HCT116 (cell line): ENCODE measurements around the gene AFAP1. TPM values are rescaled to one million over a fixed set of nuclear protein-coding genes. Genes with fewer than 3 reads are reported as not detected.

Experiments used
- ATAC-seq: fragments of 200-7000 bp; cut with Tn5 transposase; 2 replicates; pipeline ENCODE4 v1.9.1; 2020; ENCODE audit warnings: mild to moderate bottlenecking, moderate library complexity
- BruUV-seq: library from RNA; stranded (reverse); fragments of 400-500 nt; replicated peaks from 2 replicates; lab custom pipeline; 2021; lab: Mats Ljungman, UMichigan
- CTCF ChIA-PET: fragments of 300-600 bp; sonication (Branson Sonifier 250); formaldehyde crosslinking; loops from one replicate; lab custom pipeline; 2021; ENCODE audit warnings: antibody characterized with exemption; lab: Charles Lee
- POLR2A ChIA-PET: fragments of 300-600, 350-600 bp; sonication (Branson Sonifier 250); formaldehyde crosslinking; loops from one replicate; lab custom pipeline; 2021; ENCODE audit warnings: antibody characterized with exemption; lab: Charles Lee
- RAD21 ChIA-PET, 2 experiments: fragments of 300-600 bp; sonication (Branson Sonifier 250); formaldehyde crosslinking; loops; one replicate each; lab custom pipeline; 2023; ENCODE audit warnings: low total read pairs in 2 of 2; ENCODE audit not compliant: uncharacterized antibody in 2 of 2, unreplicated experiment in 2 of 2, low non-redundant PET in 1 of 2; lab: Charles Lee
- DNase-seq: peaks from one replicate; pipeline ENCODE4 v3.0.0-alpha.2; 2010; ENCODE audit warnings: low read depth, low spot score
- H2AFZ ChIP-seq: fragments of 200-600 bp; shearing (Covaris generic), sonication (generic); 2 replicates; pipeline ENCODE4 v1.6.1; 2017; ENCODE audit warnings: low read depth, mixed run types, mixed read lengths, antibody characterized with exemption, low read length; ENCODE audit not compliant: poor library complexity, severe bottlenecking
- H3K27ac ChIP-seq: 2 replicates; pipeline ENCODE4 v1.5.1; 2012; ENCODE audit warnings: low read depth, low read length
- H3K27me3 ChIP-seq: fragments of 200-600 bp; sonication (generic); 2 replicates; pipeline ENCODE4 v1.6.1; 2016; ENCODE audit warnings: mixed run types, low read length, mixed read lengths; ENCODE audit not compliant: insufficient read depth
- H3K36me3 ChIP-seq, 2 experiments: fragments of 200-500 bp in 1 of 2; fragments of 200-600 bp in 1 of 2; sonication (Bioruptor generic) in 1 of 2; sonication (generic) in 1 of 2; 2 replicates each; pipeline versions ENCODE4 v1.5.1 to v1.6.1; 2014 to 2016; ENCODE audit warnings: low read length in 2 of 2, inconsistent platforms in 1 of 2, mixed read lengths in 1 of 2, mixed run types in 1 of 2; ENCODE audit not compliant: insufficient read depth in 2 of 2, control insufficient read depth in 1 of 2
- H3K4me1 ChIP-seq, 2 experiments: fragments of 200-600 bp in 1 of 2; sonication (generic) in 1 of 2; 2 replicates each; pipeline versions ENCODE4 v1.5.1 to v1.6.1; 2012 to 2017; ENCODE audit warnings: low read length in 2 of 2, inconsistent platforms in 1 of 2, mild to moderate bottlenecking in 1 of 2, mixed read lengths in 1 of 2, mixed run types in 1 of 2, moderate library complexity in 1 of 2; ENCODE audit not compliant: insufficient read depth in 2 of 2, control insufficient read depth in 1 of 2
- H3K4me2 ChIP-seq: fragments of 200-600 bp; sonication (generic); 2 replicates; pipeline ENCODE4 v1.6.1; 2017; ENCODE audit warnings: mixed run types, low read length, mixed read lengths
- H3K4me3 ChIP-seq, 2 experiments: fragments of 200-600 bp in 1 of 2; sonication (generic) in 1 of 2; replicated peaks in 1 of 2; 2 replicates each; pipeline ENCODE4 v1.5.1; 2011 to 2016; ENCODE audit warnings: low read length in 2 of 2, control low read depth in 1 of 2, low read depth in 1 of 2, mild to moderate bottlenecking in 1 of 2, mixed read lengths in 1 of 2, mixed run types in 1 of 2
- H3K79me2 ChIP-seq: fragments of 200-600 bp; sonication (generic); 2 replicates; pipeline ENCODE4 v1.6.1; 2017; ENCODE audit warnings: mild to moderate bottlenecking, mixed run types, low read length, moderate library complexity, mixed read lengths; ENCODE audit not compliant: insufficient read depth
- H3K9ac ChIP-seq: fragments of 200-600 bp; sonication (generic); 2 replicates; pipeline ENCODE4 v1.6.1; 2016; ENCODE audit warnings: low read length, mixed read lengths
- H3K9me2 ChIP-seq: fragments of 200-600 bp; sonication (generic), shearing (Covaris generic); 2 replicates; pipeline ENCODE4 v1.6.1; 2017; ENCODE audit warnings: mixed run types, mild to moderate bottlenecking, moderate library complexity; ENCODE audit not compliant: insufficient read depth
- H3K9me3 ChIP-seq, 2 experiments: fragments of 200-500 bp in 1 of 2; fragments of 200-600 bp in 1 of 2; sonication (Bioruptor generic) in 1 of 2; sonication (generic) in 1 of 2; 2 replicates each; pipeline ENCODE4 v1.6.1; 2014 to 2017; ENCODE audit warnings: low read length in 2 of 2, mixed read lengths in 2 of 2, inconsistent platforms in 1 of 2, low read depth in 1 of 2, mild to moderate bottlenecking in 1 of 2, mixed run types in 1 of 2, moderate library complexity in 1 of 2; ENCODE audit not compliant: control insufficient read depth in 1 of 2, insufficient read depth in 1 of 2
- H4K20me1 ChIP-seq: fragments of 200-600 bp; sonication (generic), shearing (Covaris generic); 2 replicates; pipeline ENCODE4 v1.6.1; 2017; ENCODE audit warnings: mixed run types, mild to moderate bottlenecking, moderate library complexity; ENCODE audit not compliant: insufficient read depth
- ATF3 ChIP-seq: IDR thresholded peaks from 2 replicates; pipeline ENCODE4 v1.6.1; 2012
- CTCF ChIP-seq, 3 experiments: fragments of 200-600 bp in 1 of 3; sonication (generic) in 1 of 3; IDR thresholded peaks in 2 of 3; conservative IDR thresholded peaks in 1 of 3; 2 replicates each; pipeline ENCODE4 v1.5.1; 2012 to 2017; ENCODE audit warnings: low read depth in 2 of 3, low read length in 2 of 3, antibody characterized with exemption in 1 of 3, borderline replicate concordance in 1 of 3, control low read depth in 1 of 3, mild to moderate bottlenecking in 1 of 3, mixed read lengths in 1 of 3, mixed run types in 1 of 3, moderate library complexity in 1 of 3; ENCODE audit not compliant: insufficient read depth in 1 of 3
- ELF1 ChIP-seq: IDR thresholded peaks from 2 replicates; pipeline ENCODE4 v1.6.1; 2012; ENCODE audit warnings: low read depth, borderline replicate concordance
- EZH2 ChIP-seq: fragments of 200-600 bp; sonication (generic); IDR thresholded peaks from 2 replicates; pipeline ENCODE4 v1.6.1; 2017; ENCODE audit warnings: antibody characterized with exemption, mixed run types
- EZH2phosphoT487 ChIP-seq: fragments of 200-600 bp; IDR thresholded peaks from 2 replicates; pipeline ENCODE4 v1.6.1; 2018; ENCODE audit warnings: antibody characterized with exemption, borderline replicate concordance
- MAX ChIP-seq: IDR thresholded peaks from 2 replicates; pipeline ENCODE4 v1.6.1; 2012
- POLR2AphosphoS5 ChIP-seq: IDR thresholded peaks from 2 replicates; pipeline ENCODE4 v1.6.1; 2011; ENCODE audit warnings: mild to moderate bottlenecking, low read depth, low read length, moderate library complexity
- RAD21 ChIP-seq: IDR thresholded peaks from 2 replicates; pipeline ENCODE4 v1.6.1; 2012; ENCODE audit warnings: low read depth, mild to moderate bottlenecking
- SIN3A ChIP-seq: IDR thresholded peaks from 2 replicates; pipeline ENCODE4 v1.6.1; 2012; ENCODE audit warnings: low read depth
- SP1 ChIP-seq: IDR thresholded peaks from 2 replicates; pipeline ENCODE4 v1.6.1; 2012; ENCODE audit warnings: low read depth
- TCF7L2 ChIP-seq: IDR thresholded peaks from 2 replicates; pipeline ENCODE4 v1.7.0; 2011; ENCODE audit warnings: borderline replicate concordance, inconsistent platforms; ENCODE audit not compliant: insufficient read depth, insufficient read length; ENCODE audit errors: extremely low read depth
- ZBTB33 ChIP-seq: IDR thresholded peaks from 2 replicates; pipeline ENCODE4 v1.6.1; 2011; ENCODE audit warnings: mild to moderate bottlenecking, low read length, moderate library complexity; ENCODE audit not compliant: insufficient replicate concordance; ENCODE audit errors: extremely low read depth
- ZFX ChIP-seq: fragments of 450-650 bp; IDR thresholded peaks from 2 replicates; pipeline ENCODE4 v1.6.1; 2017
- ZNF274 ChIP-seq: fragments of 200-500 bp; sonication (Bioruptor generic); IDR thresholded peaks from 2 replicates; pipeline ENCODE4 v1.6.1; 2014; ENCODE audit warnings: mild to moderate bottlenecking, low read depth, low read length, inconsistent platforms
- intact Hi-C: fragments of 100-400 bp; cut with micrococcal nuclease; formaldehyde crosslinking; loops from 2 replicates; pipeline ENCODE4 v1.10.0; 2022
- total RNA-seq: library from RNA; stranded (reverse); gene quantifications from one replicate; pipeline ENCODE4 v1.2.1, GENCODE V29; 2021; ENCODE audit not compliant: unreplicated experiment

Gene AFAP1
- total RNA-seq, 1 experiment from 2014 or later = 19.4 TPM

GRCh38 chr4:7747566-7747965 lies 192.1 kb downstream of the AFAP1 start:
- H3K9me2 ChIP-seq = no peaks in the 10 kb centered on the region
- no peaks in the 10 kb centered on the region for H3K9me3 ChIP-seq
- no peak for DNase-seq
- TF ChIP-seq POLR2AphosphoS5 (no peak), TCF7L2 (no peak), ATF3 (no peak), EZH2 (no peak), ELF1 (no peak), ZBTB33 (no peak), CTCF (IDR thresholded peaks at IDR 0.05 in 2 of 3, conservative IDR thresholded peaks at IDR 0.05 in 1 of 3; ENCODE audit: borderline replicate concordance in 1 of 3, insufficient read depth in 1 of 3, low read depth in 2 of 3, low read length in 2 of 3) (no peak), SIN3A (no peak), EZH2phosphoT487 (no peak), RAD21 (no peak), MAX (no peak), ZNF274 (no peak), ZFX (no peak), SP1 (no peak)
- ChIA-PET CTCF (no interaction called here), POLR2A (no interaction called here), RAD21 (no interaction called here)
- H4K20me1 ChIP-seq = no peaks in the 10 kb centered on the region
- H2AFZ ChIP-seq = no peak overlapping the region
- no peak overlapping the region for H3K4me3 ChIP-seq
- H3K4me1 ChIP-seq = peaks cover 10 to 26% of the 10 kb centered on the region in 2 experiments
- no peak for ATAC-seq
- no peaks in the 10 kb centered on the region for H3K36me3 ChIP-seq
- H3K79me2 ChIP-seq = no peaks in the 10 kb centered on the region
- no peak overlapping the region for H3K9ac ChIP-seq
- intact Hi-C loops = no loop called here
- H3K27me3 ChIP-seq = no peaks in the 10 kb centered on the region
- H3K4me2 ChIP-seq = no peak overlapping the region
- no TSS peak for BruUV-seq
- H3K27ac ChIP-seq = no peak overlapping the region
